ENCODE data around the gene SFI1. TPM values are rescaled to one million over a fixed set of nuclear protein-coding genes. Genes with fewer than 3 reads are reported as not detected.
"Not testable (repeated sequence)": the region's sequence is repeated elsewhere in the genome, so short reads cannot be mapped to it uniquely, and the experiment has no call there.

SFI1 gene
- total RNA-seq, 1 donor from 2014 or later = 9.0 TPM

DNA sequence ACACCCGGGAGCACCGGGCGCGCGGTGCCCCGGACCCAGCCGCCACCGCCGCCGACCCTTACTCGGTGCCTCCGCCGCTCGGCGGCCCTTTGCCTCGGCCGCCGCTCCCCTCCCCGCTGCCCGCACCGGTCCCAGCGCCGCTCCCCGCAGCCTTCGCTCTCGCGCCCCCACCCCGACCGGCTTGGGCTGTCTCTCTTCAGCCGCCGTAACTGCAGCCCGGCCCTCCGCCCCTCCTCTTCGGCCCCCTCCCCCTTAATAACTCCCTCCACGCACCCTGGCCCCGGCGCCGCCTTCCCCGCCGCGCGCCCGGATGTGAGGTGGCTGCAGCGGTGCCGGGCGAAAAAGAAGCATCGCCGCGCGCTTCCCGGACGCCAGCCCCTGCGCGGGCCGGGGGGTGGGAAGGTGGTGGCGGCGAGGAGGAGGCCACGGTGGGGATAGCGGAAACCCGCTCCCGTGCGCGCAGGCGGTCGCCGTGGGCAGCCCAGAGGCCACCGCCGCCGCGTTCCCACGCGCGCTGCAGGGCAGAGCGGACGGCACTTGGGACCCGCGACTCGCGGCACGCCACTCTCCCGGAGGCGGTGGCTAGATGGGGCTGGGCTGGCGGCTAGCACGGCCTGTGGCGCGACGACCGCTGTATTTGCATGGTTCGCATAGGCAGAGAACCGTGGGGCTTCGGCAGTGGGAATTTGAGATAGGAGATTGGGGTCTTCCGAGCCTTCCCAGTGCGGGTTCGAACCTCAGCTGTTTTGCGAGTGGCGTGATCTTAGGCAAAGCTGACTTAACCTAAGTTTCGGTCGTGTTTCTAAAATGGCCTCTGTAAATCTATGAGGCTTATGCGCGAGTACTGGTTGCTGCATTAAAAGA lies 6.5 kb upstream of the SFI1 start, which contains the start of gene EIF4ENIF1:
TSS of gene EIF4ENIF1 (minus strand) at position 211 of the 864 bp plus-strand sequence. CDS start 1,124 bp downstream, outside the sequence.
- FAIRE-seq (no peak), DNase-seq (ENCODE audit: low read depth) (peak; percentile 48)
- Histone ChIP-seq H3K27me3 (ENCODE audit: control insufficient read depth, insufficient read depth, low read length) (no peaks in the 10 kb centered on the region), H3K4me3 (ENCODE audit: low read depth, low read length) (peak within 1 kb of the TSS; percentile 60), H3K36me3 (ENCODE audit: control insufficient read depth, insufficient read depth, low read length) (no peaks in the 10 kb centered on the region)
- TF ChIP-seq, protein P1, sequence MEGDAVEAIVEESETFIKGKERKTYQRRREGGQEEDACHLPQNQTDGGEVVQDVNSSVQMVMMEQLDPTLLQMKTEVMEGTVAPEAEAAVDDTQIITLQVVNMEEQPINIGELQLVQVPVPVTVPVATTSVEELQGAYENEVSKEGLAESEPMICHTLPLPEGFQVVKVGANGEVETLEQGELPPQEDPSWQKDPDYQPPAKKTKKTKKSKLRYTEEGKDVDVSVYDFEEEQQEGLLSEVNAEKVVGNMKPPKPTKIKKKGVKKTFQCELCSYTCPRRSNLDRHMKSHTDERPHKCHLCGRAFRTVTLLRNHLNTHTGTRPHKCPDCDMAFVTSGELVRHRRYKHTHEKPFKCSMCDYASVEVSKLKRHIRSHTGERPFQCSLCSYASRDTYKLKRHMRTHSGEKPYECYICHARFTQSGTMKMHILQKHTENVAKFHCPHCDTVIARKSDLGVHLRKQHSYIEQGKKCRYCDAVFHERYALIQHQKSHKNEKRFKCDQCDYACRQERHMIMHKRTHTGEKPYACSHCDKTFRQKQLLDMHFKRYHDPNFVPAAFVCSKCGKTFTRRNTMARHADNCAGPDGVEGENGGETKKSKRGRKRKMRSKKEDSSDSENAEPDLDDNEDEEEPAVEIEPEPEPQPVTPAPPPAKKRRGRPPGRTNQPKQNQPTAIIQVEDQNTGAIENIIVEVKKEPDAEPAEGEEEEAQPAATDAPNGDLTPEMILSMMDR (IDR thresholded peaks at IDR 0.05; ENCODE audit: insufficient read depth, low read length, severe bottlenecking) = no peak

DNA sequence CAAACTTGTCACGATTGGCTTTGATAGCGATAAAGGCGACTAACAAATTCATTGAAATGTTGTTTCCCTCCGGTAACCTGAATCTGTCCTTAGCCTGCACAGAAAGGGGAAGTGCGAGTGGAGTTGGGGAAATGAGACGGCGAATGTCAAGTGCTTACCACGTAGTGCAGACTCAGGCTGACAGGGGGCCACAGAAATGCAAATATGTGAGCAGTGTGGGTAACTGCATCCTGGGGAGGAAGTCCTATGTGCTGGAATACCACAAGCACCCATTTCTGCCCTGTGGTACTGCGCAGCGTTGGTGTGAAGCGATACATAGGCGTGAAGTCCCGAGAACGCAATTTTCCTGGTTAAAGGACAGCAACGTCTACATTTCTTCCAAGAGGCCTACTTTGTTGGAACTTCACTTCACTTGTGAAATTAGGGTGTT lies 5.8 kb upstream of the SFI1 start:
- Histone ChIP-seq H3K36me3 (ENCODE audit: control insufficient read depth, insufficient read depth, low read length) (no peaks in the 10 kb centered on the region), H3K27me3 (ENCODE audit: control insufficient read depth, insufficient read depth, low read length) (no peaks in the 10 kb centered on the region), H3K4me3 (ENCODE audit: low read depth, low read length) (peak overlapping the region; percentile 60)
- DNase-seq (ENCODE audit: low read depth) (peak; percentile 70), FAIRE-seq (peak; percentile 23)
- TF ChIP-seq, protein P1 (IDR thresholded peaks at IDR 0.05; ENCODE audit: insufficient read depth, low read length, severe bottlenecking) = no peak

GRCh38 chr22:31491218-31491962 lies 4.9 kb upstream of the SFI1 start:
- FAIRE-seq = no peak
- DNase-seq (ENCODE audit: low read depth) = no peak

GRCh38 chr22:31492151-31492550 lies 4.2 kb upstream of the SFI1 start:
- Histone ChIP-seq H3K4me3 (ENCODE audit: low read depth, low read length) (no peak overlapping the region), H3K27me3 (ENCODE audit: control insufficient read depth, insufficient read depth, low read length) (no peaks in the 10 kb centered on the region), H3K36me3 (ENCODE audit: control insufficient read depth, insufficient read depth, low read length) (no peaks in the 10 kb centered on the region)
- TF ChIP-seq, protein P1 (IDR thresholded peaks at IDR 0.05; ENCODE audit: insufficient read depth, low read length, severe bottlenecking) = no peak
- FAIRE-seq (no peak), DNase-seq (ENCODE audit: low read depth) (peak; percentile 26)

More at GRCh38 chr22:31491218-31491962, 4.9 kb upstream of the SFI1 start:
- TF ChIP-seq, protein P1 (IDR thresholded peaks at IDR 0.05; ENCODE audit: insufficient read depth, low read length, severe bottlenecking) = no peak
- Histone ChIP-seq H3K4me3 (ENCODE audit: low read depth, low read length) (no peak overlapping the region), H3K36me3 (ENCODE audit: control insufficient read depth, insufficient read depth, low read length) (no peaks in the 10 kb centered on the region), H3K27me3 (ENCODE audit: control insufficient read depth, insufficient read depth, low read length) (no peaks in the 10 kb centered on the region)

- H3K27me3 ChIP-seq (ENCODE audit: control insufficient read depth, insufficient read depth, low read length); FAIRE-seq: not testable (repeated sequence)
Observed at GRCh38 chr22:31493355-31493754, 3.0 kb upstream of the SFI1 start.

DNA sequence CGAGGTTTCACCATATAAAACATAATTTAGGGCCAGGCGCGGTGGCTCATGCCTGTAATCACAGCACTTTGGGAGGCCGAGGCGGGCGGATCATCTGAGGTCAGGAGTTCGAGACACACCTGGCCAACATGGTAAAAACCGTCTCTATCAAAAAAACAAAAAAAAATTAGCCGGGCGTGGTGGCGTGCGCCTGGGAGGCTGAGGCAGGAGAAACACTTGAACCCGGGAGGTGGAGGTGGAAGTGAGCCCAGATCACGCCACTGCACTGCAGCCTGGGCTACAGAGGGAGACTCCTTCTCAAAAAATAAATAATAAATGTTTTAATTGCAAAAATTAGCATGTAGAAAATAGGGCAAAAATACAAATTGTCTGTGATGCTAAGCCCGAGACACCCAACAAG lies 993 bp upstream of the SFI1 start:
- Histone ChIP-seq H3K36me3 (ENCODE audit: control insufficient read depth, insufficient read depth, low read length) (no peaks in the 10 kb centered on the region), H3K4me3 (ENCODE audit: low read depth, low read length) (peak overlapping the region; percentile 90), H3K27me3 (ENCODE audit: control insufficient read depth, insufficient read depth, low read length) (no peaks in the 10 kb centered on the region)
- no peak for DNase-seq (ENCODE audit: low read depth)
- FAIRE-seq = no peak
- TF ChIP-seq, protein P1 (IDR thresholded peaks at IDR 0.05; ENCODE audit: insufficient read depth, low read length, severe bottlenecking) = no peak

More at GRCh38 chr22:31493355-31493754, 3.0 kb upstream of the SFI1 start:
- H3K36me3 ChIP-seq (ENCODE audit: control insufficient read depth, insufficient read depth, low read length); DNase-seq (ENCODE audit: low read depth); H3K4me3 ChIP-seq (ENCODE audit: low read depth, low read length): not testable (repeated sequence)

All from bronchial epithelial cell (primary cell).